GM13976 (cell line): ENCODE measurements around the gene MS4A1.
A peak's percentile ranks its signal among the peaks of the same experiment; 100 is the strongest.
"Not testable (repeated sequence)": the region's sequence is repeated elsewhere in the genome, so short reads cannot be mapped to it uniquely, and the experiment has no call there.

Source experiments
- DNase-seq: peaks from one replicate; pipeline ENCODE4 v3.0.0; 2012; ENCODE audit warnings: low spot score
- CTCF ChIP-seq: IDR thresholded peaks from 2 replicates; pipeline ENCODE4 v1.5.1; 2012; ENCODE audit warnings: borderline replicate concordance, mild to moderate bottlenecking; ENCODE audit not compliant: insufficient read depth; ENCODE audit errors: extremely low read depth, missing control alignments, control extremely low read depth
- in situ Hi-C: fragments of 300-500 bp; cut with MboI; formaldehyde crosslinking; loops from one replicate; pipeline ENCODE4 v1.12.0; 2022; ENCODE audit warnings: low sequenced_read_pairs, mixed read lengths, inconsistent platforms; ENCODE audit not compliant: unreplicated experiment

Gene MS4A1

GRCh38 chr11:60447070-60447469 lies 8.6 kb upstream of the MS4A1 start:
- TF ChIP-seq CTCF = no peak
- in situ Hi-C loops = no loop called here
- no peak for DNase-seq

GRCh38 chr11:60447846-60448245 lies 7.8 kb upstream of the MS4A1 start:
- TF ChIP-seq CTCF = no peak
- in situ Hi-C loops = no loop called here
- no peak for DNase-seq

GRCh38 chr11:60451185-60451584 lies 4.5 kb upstream of the MS4A1 start:
- in situ Hi-C loops = loop anchor here (10.0 to 25.0 kb wide), 2 partner anchors 56 to 639 kb away; partner anchors contain the start of genes MRPL16 and MS4A14
- not testable (repeated sequence) for DNase-seq

GRCh38 chr11:60454212-60454611 lies 1.4 kb upstream of the MS4A1 start:
- TF ChIP-seq CTCF = no peak
- DNase-seq = no peak
- in situ Hi-C loops = loop anchor here (10.0 to 25.0 kb wide), 2 partner anchors 59 to 642 kb away; partner anchors contain the start of genes MRPL16 and MS4A14

- DNase-seq = peak; percentile 32
- in situ Hi-C loops = loop anchor here (10.0 to 25.0 kb wide), 2 partner anchors 63 to 645 kb away; partner anchors contain the start of genes MRPL16 and MS4A14
- TF ChIP-seq CTCF = no peak
Measured at GRCh38 chr11:60457576-60457975, 1.9 kb downstream of the MS4A1 start.

GRCh38 chr11:60459345-60459744 lies 3.7 kb downstream of the MS4A1 start:
- no peak for DNase-seq
- in situ Hi-C loops = loop anchor here (10.0 to 25.0 kb wide), 2 partner anchors 65 to 647 kb away; partner anchors contain the start of genes MRPL16 and MS4A14

More at GRCh38 chr11:60459345-60459744, 3.7 kb downstream of the MS4A1 start:
- TF ChIP-seq CTCF = no peak
